ENCODE measurements around the gene VPS45.
"Not testable (repeated sequence)": the region's sequence is repeated elsewhere in the genome, so short reads cannot be mapped to it uniquely, and the experiment has no call there.

VPS45 gene

DNA sequence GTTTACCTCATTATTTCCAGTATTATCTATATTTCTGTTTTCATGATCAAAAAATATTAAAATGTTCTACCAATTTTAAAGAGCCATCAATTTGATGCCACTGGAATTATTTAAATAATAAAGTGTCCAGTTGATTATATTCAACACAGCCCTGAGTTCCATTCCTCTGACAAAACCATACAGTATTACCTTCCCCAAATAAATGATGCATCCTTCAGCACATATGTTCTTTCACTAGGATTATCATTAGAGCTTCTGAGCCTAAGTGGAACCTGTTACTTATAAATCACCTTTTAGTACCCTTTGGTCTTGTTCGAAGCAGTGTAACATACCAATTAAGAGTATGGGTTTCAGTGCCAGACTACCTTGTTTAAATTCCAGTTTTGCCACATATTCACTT lies 64.8 kb downstream of the VPS45 start:
- DNase-seq (ENCODE audit: low spot score), result no peak

- no peak for DNase-seq (ENCODE audit: low spot score)
Measured at GRCh38 chr1:150134537-150134936, 67.0 kb downstream of the VPS45 start.

DNA sequence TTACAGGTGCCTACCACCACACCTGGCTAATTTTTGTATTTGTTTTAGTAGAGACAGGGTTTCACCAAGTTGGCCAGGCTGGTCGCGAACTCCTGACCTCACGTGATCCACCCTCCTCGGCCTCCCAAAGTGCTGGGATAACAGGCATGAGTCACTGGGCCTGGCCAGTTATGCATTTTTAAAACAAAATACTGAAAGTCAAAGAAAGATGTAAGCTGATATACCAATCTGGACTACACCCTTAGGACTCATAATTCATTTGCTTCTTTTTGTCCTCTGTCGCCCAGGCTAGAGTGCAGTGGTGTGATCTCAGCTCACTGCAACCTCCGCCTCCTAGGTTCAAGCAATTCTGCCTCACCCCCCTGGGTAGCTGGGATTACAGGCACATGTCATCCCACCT lies 67.8 kb downstream of the VPS45 start:
- not testable (repeated sequence) for DNase-seq (ENCODE audit: low spot score)

DNA sequence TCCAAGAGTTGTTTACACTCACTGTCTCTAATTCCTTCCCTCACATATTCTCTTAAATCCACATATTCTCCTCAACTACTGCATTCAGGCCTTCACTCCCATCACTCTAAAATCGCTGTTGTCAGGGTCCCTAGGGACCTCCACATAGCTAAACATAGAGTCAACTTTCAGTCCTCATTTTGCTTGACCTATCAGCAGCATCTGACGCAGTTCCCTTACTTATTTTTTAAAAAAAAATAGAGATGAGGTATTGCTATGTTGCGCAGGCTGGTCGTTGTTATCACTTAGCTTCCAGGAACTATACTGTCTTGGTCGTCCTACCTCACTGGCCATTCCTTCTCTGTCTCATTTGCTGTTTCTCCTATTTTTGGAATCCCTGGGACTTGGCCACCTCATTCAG lies 70.5 kb downstream of the VPS45 start:
- no peak for DNase-seq (ENCODE audit: low spot score)

DNA sequence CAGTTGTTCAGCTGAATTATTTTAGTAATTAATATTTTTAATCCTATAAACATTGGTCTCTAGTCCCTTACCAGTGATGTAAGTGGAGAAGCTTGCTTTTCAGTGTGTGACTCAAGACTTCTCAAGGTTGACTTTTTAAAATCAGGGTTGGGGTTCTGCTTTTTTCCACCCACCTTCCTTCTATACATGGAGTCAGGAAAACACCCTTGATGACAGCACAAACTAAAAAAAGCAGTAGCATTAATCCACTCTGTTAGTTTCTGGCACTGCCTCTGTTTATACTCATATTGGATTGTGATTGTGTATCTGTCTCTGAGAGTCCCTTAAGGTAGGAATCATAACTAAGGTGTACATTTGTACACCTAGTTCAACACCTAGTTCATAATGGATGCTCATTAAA lies 73.9 kb downstream of the VPS45 start:
- DNase-seq (ENCODE audit: low spot score), result no peak

DNA sequence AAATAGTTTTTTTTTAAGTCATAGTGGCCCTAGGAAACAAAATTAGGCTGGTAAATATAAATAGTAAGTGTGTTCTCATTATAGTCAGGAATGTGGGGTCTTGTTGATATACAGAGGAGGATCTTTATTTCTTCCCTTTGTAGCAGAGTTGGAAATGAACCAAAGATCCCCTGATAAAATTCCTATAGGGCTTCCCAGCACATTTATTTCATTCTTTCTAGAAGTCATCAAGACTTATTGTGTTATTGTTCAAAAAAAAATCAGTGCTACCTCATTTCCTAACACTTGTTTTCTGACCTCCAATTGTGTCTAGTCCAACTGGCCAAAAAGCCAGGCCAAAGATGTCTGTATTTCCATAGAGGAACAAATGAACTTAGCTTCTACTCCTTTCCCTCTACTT lies 74.5 kb downstream of the VPS45 start:
- no peak for DNase-seq (ENCODE audit: low spot score)

DNA sequence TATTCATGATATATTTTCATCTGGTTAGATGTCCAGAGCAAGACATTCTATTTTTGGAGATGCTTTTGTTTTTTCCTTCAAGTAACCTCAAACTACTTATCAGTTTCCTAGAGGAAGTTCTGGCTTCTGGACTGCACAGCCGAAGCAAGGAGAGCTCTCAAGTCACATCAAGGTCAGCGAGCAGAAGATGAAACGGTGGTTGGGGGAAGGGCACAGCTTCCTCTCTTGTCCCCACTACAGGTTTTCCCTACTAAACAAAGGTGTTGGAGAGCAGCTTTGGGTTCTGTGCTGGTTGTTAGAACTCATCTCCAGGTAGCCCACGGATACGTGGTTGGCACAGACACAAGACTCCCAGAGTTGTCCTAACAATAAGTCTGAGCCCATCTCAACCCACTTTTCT lies 77.0 kb downstream of the VPS45 start:
- DNase-seq (ENCODE audit: low spot score), result no peak

DNA sequence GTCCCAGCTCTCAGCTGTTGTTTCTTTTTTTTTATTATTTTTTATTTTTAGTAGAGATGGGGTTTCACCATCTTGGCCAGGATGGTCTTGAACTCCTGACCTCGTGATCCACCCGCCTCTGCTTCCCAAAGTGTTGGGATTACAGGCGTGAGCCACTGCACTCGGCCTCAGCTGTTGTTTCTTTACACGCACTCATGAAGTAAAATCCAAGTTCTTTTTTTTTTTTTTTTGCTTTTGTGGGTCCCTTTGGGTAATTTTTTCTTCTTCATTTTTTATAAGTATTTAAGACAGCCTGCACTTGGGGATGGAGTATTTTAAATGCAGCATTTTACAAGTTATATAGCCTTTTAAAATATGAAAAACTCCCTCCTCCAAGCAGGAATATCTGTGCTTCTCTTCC lies 78.4 kb downstream of the VPS45 start:
- DNase-seq (ENCODE audit: low spot score), result not testable (repeated sequence)

DNA sequence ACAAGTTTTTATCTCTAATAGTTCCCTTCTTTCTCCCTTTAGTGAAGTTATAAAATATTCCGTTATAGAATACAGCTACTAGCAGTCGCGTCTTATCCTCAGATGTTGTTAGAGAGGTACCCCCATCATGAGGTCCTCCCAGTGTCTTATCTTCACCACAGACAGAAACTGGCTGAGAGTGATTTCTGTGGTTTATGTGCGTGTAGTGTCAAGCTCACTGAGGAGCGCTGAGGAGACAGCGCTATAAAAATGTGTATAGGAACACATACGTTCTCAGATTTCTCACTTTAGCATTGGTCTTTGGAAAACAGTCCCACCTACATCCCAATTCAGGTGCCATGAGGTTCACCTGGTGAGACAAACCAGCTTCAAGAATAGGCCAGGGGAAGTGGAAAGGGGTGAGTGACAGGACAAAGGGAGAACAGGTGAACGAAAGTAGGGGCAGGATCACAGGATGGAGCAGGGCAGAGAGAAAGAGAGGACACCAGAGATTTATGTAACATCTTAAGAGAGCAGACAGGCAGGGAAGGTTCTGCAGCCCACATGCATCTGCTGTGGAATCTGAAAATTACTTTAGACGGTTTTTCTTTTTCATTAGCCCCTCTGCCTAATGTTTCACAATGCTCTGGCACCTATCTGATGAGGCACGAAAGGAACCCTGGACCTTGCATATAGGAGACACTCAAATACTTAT lies 79.4 kb downstream of the VPS45 start:
- DNase-seq (ENCODE audit: low spot score), result no peak

- DNase-seq (ENCODE audit: low spot score), result no peak
Measured at GRCh38 chr1:150148837-150149270, 81.3 kb downstream of the VPS45 start.

- DNase-seq (ENCODE audit: low spot score), result no peak
Measured at GRCh38 chr1:150149271-150150132, 81.9 kb downstream of the VPS45 start, which contains the start of gene PLEKHO1. Gene PLEKHO1, plus strand, starts transcription at chr1:150149916. Its CDS starts 342 bp downstream, at chr1:150150258.

- DNase-seq (ENCODE audit: low spot score), result no peak
Measured at GRCh38 chr1:150150133-150151021, 82.8 kb downstream of the VPS45 start.

DNA sequence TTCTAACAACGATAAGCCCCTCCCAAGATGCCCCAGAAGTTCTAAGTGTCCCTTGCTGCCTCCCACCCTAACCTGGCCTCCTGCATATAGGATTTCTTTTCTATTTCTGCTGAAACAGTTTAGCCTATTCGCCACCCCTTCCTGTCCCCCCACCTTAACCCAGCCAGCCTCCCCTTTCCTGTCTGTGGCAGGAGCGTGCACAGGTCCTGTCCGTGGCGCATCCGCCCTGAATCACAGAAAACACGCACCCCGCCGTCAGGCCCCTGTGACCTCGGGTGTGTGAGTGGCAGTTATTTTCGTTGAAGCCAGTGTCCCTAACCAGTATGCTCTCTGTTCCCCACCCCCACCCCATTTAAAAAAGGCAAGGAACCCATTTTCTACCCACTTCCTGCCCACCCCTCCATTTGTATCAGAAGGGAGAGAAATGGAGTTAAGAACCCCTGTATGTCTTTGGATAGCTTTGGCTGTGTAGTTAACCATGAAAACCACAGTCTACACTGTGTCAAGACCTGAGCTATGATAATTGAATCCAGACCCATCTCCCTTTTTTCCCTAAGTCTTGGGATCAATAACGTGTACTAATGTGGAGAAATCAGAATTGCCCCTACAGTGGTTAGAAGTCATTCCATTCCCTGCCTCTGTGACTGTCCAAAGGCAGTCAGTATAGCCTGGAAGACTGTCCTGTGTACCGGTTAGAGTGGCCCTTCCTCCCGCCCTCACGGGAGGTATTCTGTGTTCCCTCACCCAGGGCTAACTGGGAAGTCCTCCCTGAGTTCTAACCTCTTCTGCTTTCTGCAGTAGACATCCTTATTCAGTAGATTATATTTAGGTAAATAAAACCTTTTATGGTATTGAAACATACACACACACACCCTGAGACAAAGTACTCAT lies 84.0 kb downstream of the VPS45 start:
- no peak for DNase-seq (ENCODE audit: low spot score)

DNA sequence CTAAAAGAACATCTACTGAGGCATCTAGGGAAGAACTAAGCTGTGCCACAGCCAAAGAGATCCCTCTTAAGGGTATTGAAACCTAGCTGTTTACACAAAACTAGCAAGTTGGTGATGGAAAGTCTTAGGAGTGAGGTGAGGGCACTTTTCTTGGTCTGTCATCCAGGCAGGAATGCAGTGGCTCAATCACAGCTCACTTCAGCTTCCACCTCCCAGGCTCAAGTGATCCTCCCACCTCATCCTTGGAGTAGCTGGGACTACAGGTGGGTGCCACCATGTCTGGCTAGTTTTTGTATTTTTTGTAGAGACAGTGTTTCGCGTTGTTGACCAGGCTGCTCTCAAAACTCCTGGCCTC lies 84.6 kb downstream of the VPS45 start:
- DNase-seq (ENCODE audit: low spot score), result no peak

GRCh38 chr1:150152772-150153456 lies 85.3 kb downstream of the VPS45 start:
- no peak for DNase-seq (ENCODE audit: low spot score)

DNA sequence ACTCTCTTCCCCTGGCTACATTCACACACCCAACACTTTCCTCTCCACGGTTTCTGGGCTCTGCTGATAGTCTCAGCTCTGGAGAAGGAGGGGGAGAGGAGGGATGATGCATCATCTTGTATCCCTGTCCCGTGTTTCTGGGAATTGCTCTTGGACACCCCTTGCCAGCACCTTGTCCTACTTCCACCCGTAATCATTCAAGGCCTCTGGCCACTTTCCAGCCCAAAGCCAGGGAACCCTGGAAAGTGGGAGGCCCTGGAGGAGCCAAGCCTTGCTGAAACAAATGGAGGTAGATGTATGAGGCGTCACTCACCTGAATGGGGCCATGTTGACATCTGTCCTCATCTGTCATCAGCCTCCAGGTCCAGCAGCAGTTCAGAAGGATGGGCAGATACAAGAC lies 86.6 kb downstream of the VPS45 start:
- no peak for DNase-seq (ENCODE audit: low spot score)

DNA sequence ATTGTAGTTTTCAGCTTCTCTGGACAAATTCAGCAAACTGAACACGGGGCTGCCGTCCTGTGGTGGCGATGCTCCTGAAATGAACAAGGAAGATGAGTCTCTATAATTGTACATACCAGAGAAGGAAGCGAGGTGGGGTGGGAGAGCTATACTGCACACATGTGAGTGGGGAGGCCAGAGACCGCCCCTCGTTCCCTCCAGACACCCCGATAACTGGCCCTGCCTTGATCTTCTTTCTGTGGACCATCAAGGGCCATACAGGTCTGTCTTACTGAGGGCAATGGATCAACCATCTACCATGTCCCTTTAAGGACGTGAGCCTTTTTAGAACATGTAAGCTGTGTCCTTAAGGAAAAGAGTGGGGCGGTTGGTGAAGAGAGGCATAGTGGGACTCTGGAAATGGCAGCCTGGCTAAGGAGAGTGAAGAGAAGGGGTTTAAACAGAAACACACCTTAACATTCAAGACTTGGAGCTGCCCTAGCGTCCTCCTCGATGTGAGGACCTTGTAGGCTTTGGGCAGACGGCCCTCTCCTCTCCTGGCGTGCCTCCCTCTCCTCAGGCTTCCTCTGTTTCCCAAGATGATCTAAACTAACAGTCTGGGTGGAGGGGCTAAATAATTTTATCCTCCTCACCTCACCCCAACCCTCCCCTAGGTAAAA lies 88.0 kb downstream of the VPS45 start:
- no peak for DNase-seq (ENCODE audit: low spot score)

- DNase-seq (ENCODE audit: low spot score), result no peak
Measured at GRCh38 chr1:150156868-150157603, 89.5 kb downstream of the VPS45 start.

GRCh38 chr1:150159550-150159949 lies 92.0 kb downstream of the VPS45 start:
- DNase-seq (ENCODE audit: low spot score), result no peak
